ENCODE results near the gene SPARCL1.
"Not testable (repeated sequence)": the region's sequence is repeated elsewhere in the genome, so short reads cannot be mapped to it uniquely, and the experiment has no call there.

Gene SPARCL1

GRCh38 chr4:87574996-87575395 lies 45.8 kb upstream of the SPARCL1 start:
- no peaks in the 10 kb centered on the region for H3K79me2 ChIP-seq (ENCODE audit: insufficient read depth, low read length)
- H3K4me3 ChIP-seq (ENCODE audit: low read length, poor library complexity, severe bottlenecking) = no peak overlapping the region
- no peaks in the 10 kb centered on the region for H3K36me3 ChIP-seq (ENCODE audit: insufficient read depth, low read length)
- no peaks in the 10 kb centered on the region for H3K27me3 ChIP-seq (ENCODE audit: insufficient read depth, low read length, poor library complexity, severe bottlenecking)
- H3F3A ChIP-seq (ENCODE audit: low read depth) = no peaks in the 10 kb centered on the region
- H3K4me2 ChIP-seq (ENCODE audit: low read depth, low read length, poor library complexity, severe bottlenecking) = no peak overlapping the region
- no peak for TF ChIP-seq EZH2phosphoT487 (IDR thresholded peaks at IDR 0.05; ENCODE audit: borderline replicate concordance)
- no peak for TF ChIP-seq CTCF (conservative IDR thresholded peaks at IDR 0.05; ENCODE audit: low read length)
- no peaks in the 10 kb centered on the region for H3K9me3 ChIP-seq (ENCODE audit: insufficient read depth, low read depth, low read length)
- H2AFZ ChIP-seq (ENCODE audit: low read length) = 0 out of 2 replicates have a peak overlapping the region, but pooled peaks have one; percentile 18
- peaks cover 6% of the 10 kb centered on the region for H3K4me1 ChIP-seq (ENCODE audit: insufficient read depth, low read length, poor library complexity, severe bottlenecking)
- H3K9ac ChIP-seq (ENCODE audit: low read depth, low read length, poor library complexity, severe bottlenecking) = no peak overlapping the region
- H4K20me1 ChIP-seq (ENCODE audit: insufficient read depth, low read length, poor library complexity, severe bottlenecking) = no peaks in the 10 kb centered on the region
- no peaks in the 10 kb centered on the region for H3K9me2 ChIP-seq (replicated peaks; ENCODE audit: low read depth, low read length)

GRCh38 chr4:87574376-87574775 lies 45.2 kb upstream of the SPARCL1 start:
- not testable (repeated sequence) for H3K4me1 ChIP-seq (ENCODE audit: insufficient read depth, low read length, poor library complexity, severe bottlenecking); H3K4me2 ChIP-seq (ENCODE audit: low read depth, low read length, poor library complexity, severe bottlenecking); H3K9ac ChIP-seq (ENCODE audit: low read depth, low read length, poor library complexity, severe bottlenecking); H3K36me3 ChIP-seq (ENCODE audit: insufficient read depth, low read length); H3K9me2 ChIP-seq (replicated peaks; ENCODE audit: low read depth, low read length); H4K20me1 ChIP-seq (ENCODE audit: insufficient read depth, low read length, poor library complexity, severe bottlenecking); H3K9me3 ChIP-seq (ENCODE audit: insufficient read depth, low read depth, low read length); H3K27me3 ChIP-seq (ENCODE audit: insufficient read depth, low read length, poor library complexity, severe bottlenecking); H3F3A ChIP-seq (ENCODE audit: low read depth); H3K4me3 ChIP-seq (ENCODE audit: low read length, poor library complexity, severe bottlenecking); H3K79me2 ChIP-seq (ENCODE audit: insufficient read depth, low read length); H2AFZ ChIP-seq (ENCODE audit: low read length)

GRCh38 chr4:87570290-87570805 lies 41.2 kb upstream of the SPARCL1 start:
- no peak overlapping the region for H2AFZ ChIP-seq (ENCODE audit: low read length)
- peaks cover 14% of the 10 kb centered on the region for H3K4me1 ChIP-seq (ENCODE audit: insufficient read depth, low read length, poor library complexity, severe bottlenecking)
- H3K4me2 ChIP-seq (ENCODE audit: low read depth, low read length, poor library complexity, severe bottlenecking) = peak overlapping the region; percentile 1
- H3K9me3 ChIP-seq (ENCODE audit: insufficient read depth, low read depth, low read length) = no peaks in the 10 kb centered on the region
- H3F3A ChIP-seq (ENCODE audit: low read depth) = no peaks in the 10 kb centered on the region
- H3K9ac ChIP-seq (ENCODE audit: low read depth, low read length, poor library complexity, severe bottlenecking) = no peak overlapping the region
- no peaks in the 10 kb centered on the region for H3K36me3 ChIP-seq (ENCODE audit: insufficient read depth, low read length)
- TF ChIP-seq CTCF (conservative IDR thresholded peaks at IDR 0.05; ENCODE audit: low read length) (no peak), EZH2phosphoT487 (IDR thresholded peaks at IDR 0.05; ENCODE audit: borderline replicate concordance) (no peak)
- H3K79me2 ChIP-seq (ENCODE audit: insufficient read depth, low read length) = no peaks in the 10 kb centered on the region
- no peaks in the 10 kb centered on the region for H4K20me1 ChIP-seq (ENCODE audit: insufficient read depth, low read length, poor library complexity, severe bottlenecking)
- no peaks in the 10 kb centered on the region for H3K27me3 ChIP-seq (ENCODE audit: insufficient read depth, low read length, poor library complexity, severe bottlenecking)
- H3K4me3 ChIP-seq (ENCODE audit: low read length, poor library complexity, severe bottlenecking) = no peak overlapping the region
- H3K9me2 ChIP-seq (replicated peaks; ENCODE audit: low read depth, low read length) = no peaks in the 10 kb centered on the region

DNA sequence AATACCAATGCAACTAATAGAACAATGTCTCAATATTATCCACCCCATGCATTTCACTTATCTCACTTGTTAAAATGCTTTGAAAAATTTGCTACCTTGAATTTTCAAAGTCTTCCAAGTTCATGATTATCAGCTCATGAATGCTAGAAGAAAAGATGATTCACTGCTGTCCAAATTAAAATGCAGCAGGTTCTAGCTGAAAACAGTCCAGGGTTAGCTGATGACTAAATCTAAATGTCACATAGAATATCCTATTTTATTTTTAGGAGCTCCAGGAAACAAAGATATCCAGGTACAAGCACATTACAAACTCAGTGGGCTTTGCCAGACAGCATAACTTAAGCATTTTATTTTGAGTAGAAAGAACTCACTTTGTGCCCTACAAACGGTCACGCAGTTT lies 38.0 kb upstream of the SPARCL1 start:
- Histone ChIP-seq H3K27me3 (ENCODE audit: insufficient read depth, low read length, poor library complexity, severe bottlenecking) (no peaks in the 10 kb centered on the region), H3K79me2 (ENCODE audit: insufficient read depth, low read length) (no peaks in the 10 kb centered on the region), H3K9me3 (ENCODE audit: insufficient read depth, low read depth, low read length) (no peaks in the 10 kb centered on the region), H3K9me2 (replicated peaks; ENCODE audit: low read depth, low read length) (no peaks in the 10 kb centered on the region), H2AFZ (ENCODE audit: low read length) (no peak overlapping the region), H4K20me1 (ENCODE audit: insufficient read depth, low read length, poor library complexity, severe bottlenecking) (no peaks in the 10 kb centered on the region), H3K4me2 (ENCODE audit: low read depth, low read length, poor library complexity, severe bottlenecking) (no peak overlapping the region), H3K4me1 (ENCODE audit: insufficient read depth, low read length, poor library complexity, severe bottlenecking) (peaks cover 17% of the 10 kb centered on the region), H3K36me3 (ENCODE audit: insufficient read depth, low read length) (no peaks in the 10 kb centered on the region), H3K4me3 (ENCODE audit: low read length, poor library complexity, severe bottlenecking) (no peak overlapping the region), H3K9ac (ENCODE audit: low read depth, low read length, poor library complexity, severe bottlenecking) (no peak overlapping the region), H3F3A (ENCODE audit: low read depth) (no peaks in the 10 kb centered on the region)
- no peak for TF ChIP-seq EZH2phosphoT487 (IDR thresholded peaks at IDR 0.05; ENCODE audit: borderline replicate concordance)

Measured in Loucy (cell line).